Parathyroid adenoma (tissue), 2 donors: ENCODE data around the gene C10orf67.

Experiments
- H2AFZ ChIP-seq: fragments of 300-600 bp; sonication (generic); one replicate; pipeline ENCODE4 v1.7.0; 2017; ENCODE audit warnings: antibody characterized with exemption, mild to moderate bottlenecking
- H3K27ac ChIP-seq: fragments of 300-600 bp; sonication (generic); one replicate; pipeline ENCODE4 v1.7.0; 2017
- H3K27me3 ChIP-seq: fragments of 300-600 bp; sonication (generic); one replicate; pipeline ENCODE4 v1.7.0; 2017; ENCODE audit warnings: low read length; ENCODE audit not compliant: control insufficient read depth, insufficient read depth
- H3K36me3 ChIP-seq: fragments of 300-600 bp; sonication (generic); one replicate; pipeline ENCODE4 v1.7.0; 2017; ENCODE audit warnings: low read length; ENCODE audit not compliant: control insufficient read depth, insufficient read depth
- H3K4me1 ChIP-seq: fragments of 300-600 bp; sonication (generic); one replicate; pipeline ENCODE4 v1.7.0; 2017; ENCODE audit warnings: control low read depth
- H3K4me2 ChIP-seq: fragments of 300-600 bp; sonication (generic); one replicate; pipeline ENCODE4 v1.7.0; 2017; ENCODE audit warnings: low read length
- H3K4me3 ChIP-seq: fragments of 300-600 bp; sonication (generic); one replicate; pipeline ENCODE4 v1.7.0; 2017; ENCODE audit warnings: low read depth, low read length
- H3K79me2 ChIP-seq: fragments of 300-600 bp; sonication (generic); one replicate; pipeline ENCODE4 v1.7.0; 2017; ENCODE audit warnings: control low read depth
- H3K9ac ChIP-seq: fragments of 300-600 bp; sonication (generic); one replicate; pipeline ENCODE4 v1.7.0; 2017; ENCODE audit warnings: mild to moderate bottlenecking
- H3K9me3 ChIP-seq: fragments of 300-600 bp; sonication (generic); one replicate; pipeline ENCODE4 v1.7.0; 2017; ENCODE audit warnings: low read length; ENCODE audit not compliant: control insufficient read depth
- CTCF ChIP-seq: fragments of 300-600 bp; sonication (generic); IDR thresholded peaks from one replicate; pipeline ENCODE4 v1.7.0; 2017; ENCODE audit warnings: antibody characterized with exemption, mild to moderate bottlenecking
- donor health status: primary hyperparathyroidism.

The C10orf67 gene

GRCh38 chr10:23203369-23204325, 140.9 kb downstream of the C10orf67 start:
- Histone ChIP-seq H3K27ac (no peak overlapping the region), H3K27me3 (peaks cover 3% of the 10 kb centered on the region), H3K4me3 (no peak overlapping the region), H2AFZ (no peak overlapping the region), H3K9me3 (no peaks in the 10 kb centered on the region), H3K4me1 (no peaks in the 10 kb centered on the region), H3K79me2 (no peaks in the 10 kb centered on the region), H3K36me3 (no peaks in the 10 kb centered on the region), H3K9ac (no peak overlapping the region), H3K4me2 (no peak overlapping the region)
- TF ChIP-seq CTCF: no peak

- no peak for TF ChIP-seq CTCF
- H2AFZ ChIP-seq: no peak overlapping the region
- H3K27ac ChIP-seq: no peak overlapping the region
- H3K9me3 ChIP-seq: no peaks in the 10 kb centered on the region
- H3K4me1 ChIP-seq: no peaks in the 10 kb centered on the region
- H3K27me3 ChIP-seq: peaks cover 3% of the 10 kb centered on the region
- no peak overlapping the region for H3K9ac ChIP-seq
- no peak overlapping the region for H3K4me3 ChIP-seq
- H3K36me3 ChIP-seq: no peaks in the 10 kb centered on the region
- no peaks in the 10 kb centered on the region for H3K79me2 ChIP-seq
- no peak overlapping the region for H3K4me2 ChIP-seq
Observed at GRCh38 chr10:23202779-23203178, 141.8 kb downstream of the C10orf67 start.

- H3K36me3 ChIP-seq: no peaks in the 10 kb centered on the region
- H3K9me3 ChIP-seq: no peaks in the 10 kb centered on the region
- peaks cover 3% of the 10 kb centered on the region for H3K27me3 ChIP-seq
- no peaks in the 10 kb centered on the region for H3K79me2 ChIP-seq
- no peak overlapping the region for H3K4me2 ChIP-seq
- no peak overlapping the region for H3K4me3 ChIP-seq
- H3K27ac ChIP-seq: no peak overlapping the region
- no peak overlapping the region for H2AFZ ChIP-seq
- no peak overlapping the region for H3K9ac ChIP-seq
- H3K4me1 ChIP-seq: no peaks in the 10 kb centered on the region
- no peak for TF ChIP-seq CTCF
Observed at GRCh38 chr10:23201837-23202236, 142.8 kb downstream of the C10orf67 start.

- H3K9ac ChIP-seq: no peak overlapping the region
- no peaks in the 10 kb centered on the region for H3K36me3 ChIP-seq
- no peak overlapping the region for H2AFZ ChIP-seq
- no peak overlapping the region for H3K4me2 ChIP-seq
- H3K4me1 ChIP-seq: no peaks in the 10 kb centered on the region
- no peak for TF ChIP-seq CTCF
- no peak overlapping the region for H3K4me3 ChIP-seq
- peaks cover 3% of the 10 kb centered on the region for H3K27me3 ChIP-seq
- no peaks in the 10 kb centered on the region for H3K9me3 ChIP-seq
- H3K27ac ChIP-seq: no peak overlapping the region
- no peaks in the 10 kb centered on the region for H3K79me2 ChIP-seq
Observed at GRCh38 chr10:23200997-23201652, 143.5 kb downstream of the C10orf67 start.
